Activated CD4-positive, alpha-beta T cell treated with anti-CD3 and anti-CD28 coated beads for 36 hours (primary cell): ENCODE results near the gene CCDC170. TPM values are rescaled to one million over a fixed set of nuclear protein-coding genes. Genes with fewer than 3 reads are reported as not detected.

Experiments
- ATAC-seq: fragments of 200-7000 bp; cut with Tn5 transposase; one replicate; pipeline ENCODE4 v1.10.0; 2021; ENCODE audit warnings: mild to moderate bottlenecking, moderate library complexity
- CTCF ChIA-PET: fragments of 350-600 bp; sonication (Branson Sonifier 250); formaldehyde crosslinking; loops from one replicate; lab custom pipeline; 2021; ENCODE audit warnings: antibody characterized with exemption; lab: Charles Lee
- POLR2A ChIA-PET: fragments of 350-600 bp; sonication (Branson Sonifier 250); formaldehyde crosslinking; loops from one replicate; lab custom pipeline; 2021; ENCODE audit warnings: antibody characterized with exemption, inconsistent platforms; lab: Charles Lee
- DNase-seq: peaks from one replicate; pipeline ENCODE4 v3.0.0-alpha.2; 2020
- H3K27ac Mint-ChIP-seq: one replicate; pipeline ENCODE4 v1.8.0; 2021; ENCODE audit warnings: mixed read lengths
- H3K27me3 Mint-ChIP-seq: one replicate; pipeline ENCODE4 v1.8.0; 2021; ENCODE audit warnings: mixed read lengths
- H3K36me3 Mint-ChIP-seq: one replicate; pipeline ENCODE4 v1.8.0; 2021; ENCODE audit warnings: low read depth, mixed read lengths
- H3K4me1 Mint-ChIP-seq: one replicate; pipeline ENCODE4 v1.8.0; 2021; ENCODE audit warnings: mixed read lengths
- H3K4me3 Mint-ChIP-seq: one replicate; pipeline ENCODE4 v1.8.0; 2021; ENCODE audit warnings: mild to moderate bottlenecking, moderate library complexity, mixed read lengths
- H3K9me3 Mint-ChIP-seq: one replicate; pipeline ENCODE4 v1.8.0; 2021; ENCODE audit warnings: low read depth, mixed read lengths
- intact Hi-C, 2 experiments: fragments of 100-400 bp; cut with DNase I in 1 of 2; cut with micrococcal nuclease in 1 of 2; formaldehyde crosslinking; loops; one replicate each; pipeline versions ENCODE4 v1.14.2 to v1.15.1; 2022 to 2024; cut with DNase I, micrococcal nuclease
- total RNA-seq, 2 experiments: library from RNA; stranded (reverse); gene quantifications; one replicate each; pipeline ENCODE4 v1.2.3, GENCODE V29; 2021

Gene CCDC170
- total RNA-seq, 2 experiments from 2014 or later = not detected

DNA sequence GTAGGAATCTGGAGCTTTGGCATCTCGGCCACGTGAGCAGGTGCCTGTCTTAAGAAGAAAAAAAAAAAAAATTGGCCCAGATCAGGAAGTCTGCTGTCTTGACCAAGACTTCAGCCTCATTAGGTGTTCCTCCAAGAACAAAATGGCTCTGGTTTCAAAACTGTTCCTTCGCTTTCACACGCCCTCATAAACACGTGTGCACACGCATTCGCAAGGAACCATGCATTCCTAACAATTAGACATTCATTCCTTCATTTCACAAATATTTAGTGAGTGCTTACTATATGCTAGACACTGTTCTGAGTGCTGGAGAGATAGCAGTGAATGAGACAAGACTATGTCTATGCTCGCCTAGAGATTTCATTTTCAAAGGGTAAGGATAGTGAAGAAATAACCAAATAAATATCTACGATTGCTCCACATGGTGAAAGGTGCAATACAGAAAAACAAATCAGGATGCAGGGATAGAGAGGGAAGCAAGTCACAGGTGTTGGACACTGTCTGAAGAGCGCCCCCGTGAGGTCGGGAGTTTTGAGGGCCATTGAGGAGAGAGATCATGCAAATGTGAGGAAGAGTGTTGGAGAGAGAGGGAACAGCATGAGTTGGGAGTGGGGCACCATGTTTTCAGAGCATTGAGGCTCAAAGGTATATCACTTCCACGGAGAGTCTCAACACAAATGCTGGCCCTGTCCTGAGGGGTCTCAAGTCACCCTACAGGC, 53.3 kb downstream of the CCDC170 start:
- POLR2A ChIA-PET = no interaction called here
- DNase-seq (no peak), ATAC-seq (no peak)
- Mint-ChIP-seq H3K36me3 (no peaks in the 10 kb centered on the region), H3K27me3 (peaks cover 4% of the 10 kb centered on the region), H3K27ac (no peak overlapping the region), H3K4me1 (no peaks in the 10 kb centered on the region), H3K9me3 (peaks cover 7% of the 10 kb centered on the region), H3K4me3 (no peak overlapping the region)
- intact Hi-C loops = no loop called here
- CTCF ChIA-PET = no interaction called here

DNA sequence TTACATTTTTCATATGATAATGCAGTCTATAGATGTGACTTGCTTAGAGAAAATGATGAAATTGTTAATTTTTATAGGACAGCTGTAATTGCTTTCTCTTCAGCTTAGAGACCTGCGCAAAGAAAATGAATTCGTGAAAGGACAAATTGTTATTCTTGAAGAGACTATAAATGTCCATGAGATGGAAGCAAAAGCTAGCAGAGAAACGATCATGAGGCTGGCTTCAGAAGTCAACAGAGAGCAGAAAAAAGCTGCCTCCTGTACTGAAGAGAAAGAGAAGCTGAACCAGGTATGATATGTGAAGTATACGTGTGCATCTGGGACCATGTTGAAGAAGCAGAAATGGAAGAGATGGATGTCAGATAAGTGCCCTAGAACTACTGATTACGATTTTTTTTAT, 54.4 kb downstream of the CCDC170 start:
- peaks cover 7% of the 10 kb centered on the region for H3K9me3 Mint-ChIP-seq
- intact Hi-C loops = no loop called here
- CTCF ChIA-PET = no interaction called here

DNA sequence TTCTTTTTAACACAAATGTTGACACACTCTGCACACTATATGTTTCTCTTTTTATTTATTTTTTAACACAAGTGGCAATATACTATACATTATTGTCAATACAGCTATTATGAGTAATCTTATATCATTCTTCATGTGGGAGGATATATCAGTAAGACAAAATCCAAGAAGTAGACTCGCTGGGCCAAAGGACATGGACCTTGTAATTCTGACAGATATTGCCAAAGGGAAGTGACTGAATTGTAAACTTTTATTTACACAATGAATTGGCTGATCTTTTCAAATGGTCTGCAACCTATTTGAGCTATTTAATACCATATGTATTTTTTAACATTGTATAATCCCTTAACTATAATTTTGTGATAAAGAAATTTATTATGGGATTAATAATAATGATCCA, 56.0 kb downstream of the CCDC170 start:
- intact Hi-C loops = no loop called here
- no peak for DNase-seq
- H3K4me1 Mint-ChIP-seq = no peaks in the 10 kb centered on the region
- H3K27ac Mint-ChIP-seq = no peak overlapping the region
- H3K36me3 Mint-ChIP-seq = no peaks in the 10 kb centered on the region
- H3K9me3 Mint-ChIP-seq = peaks cover 7% of the 10 kb centered on the region
- H3K4me3 Mint-ChIP-seq = no peak overlapping the region
- ChIA-PET CTCF (no interaction called here), POLR2A (no interaction called here)
- ATAC-seq = no peak
- H3K27me3 Mint-ChIP-seq = peaks cover 4% of the 10 kb centered on the region

More for the DNA sequence above, 54.4 kb downstream of the CCDC170 start:
- POLR2A ChIA-PET = no interaction called here
- Mint-ChIP-seq H3K4me1 (no peaks in the 10 kb centered on the region), H3K36me3 (no peaks in the 10 kb centered on the region), H3K27me3 (peaks cover 4% of the 10 kb centered on the region), H3K4me3 (no peak overlapping the region), H3K27ac (no peak overlapping the region)
- no peak for DNase-seq
- no peak for ATAC-seq

DNA sequence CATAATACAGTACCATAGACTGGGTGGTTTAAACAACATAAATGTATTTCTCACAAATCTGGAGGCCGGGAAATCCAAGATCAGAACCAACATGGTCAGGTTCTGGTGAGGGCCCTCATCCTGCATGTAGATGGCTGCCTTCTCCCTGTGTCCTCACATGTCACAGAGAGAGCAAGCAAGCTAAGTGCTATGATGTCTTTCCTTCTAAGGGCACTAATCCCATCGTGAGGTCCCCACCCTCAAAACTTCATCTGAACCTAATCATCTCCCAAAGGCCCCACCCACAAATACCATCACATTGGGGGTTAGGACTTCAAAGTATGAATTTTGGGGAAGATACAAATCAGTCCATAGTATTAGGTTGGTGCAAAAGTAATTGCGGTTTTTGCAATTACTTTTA, 56.8 kb downstream of the CCDC170 start:
- no peaks in the 10 kb centered on the region for H3K36me3 Mint-ChIP-seq
- ChIA-PET CTCF (no interaction called here), POLR2A (no interaction called here)
- peaks cover 4% of the 10 kb centered on the region for H3K27me3 Mint-ChIP-seq
- ATAC-seq (no peak), DNase-seq (no peak)
- intact Hi-C loops = no loop called here
- no peaks in the 10 kb centered on the region for H3K4me1 Mint-ChIP-seq
- H3K4me3 Mint-ChIP-seq = no peak overlapping the region
- H3K27ac Mint-ChIP-seq = no peak overlapping the region
- H3K9me3 Mint-ChIP-seq = peaks cover 7% of the 10 kb centered on the region

DNA sequence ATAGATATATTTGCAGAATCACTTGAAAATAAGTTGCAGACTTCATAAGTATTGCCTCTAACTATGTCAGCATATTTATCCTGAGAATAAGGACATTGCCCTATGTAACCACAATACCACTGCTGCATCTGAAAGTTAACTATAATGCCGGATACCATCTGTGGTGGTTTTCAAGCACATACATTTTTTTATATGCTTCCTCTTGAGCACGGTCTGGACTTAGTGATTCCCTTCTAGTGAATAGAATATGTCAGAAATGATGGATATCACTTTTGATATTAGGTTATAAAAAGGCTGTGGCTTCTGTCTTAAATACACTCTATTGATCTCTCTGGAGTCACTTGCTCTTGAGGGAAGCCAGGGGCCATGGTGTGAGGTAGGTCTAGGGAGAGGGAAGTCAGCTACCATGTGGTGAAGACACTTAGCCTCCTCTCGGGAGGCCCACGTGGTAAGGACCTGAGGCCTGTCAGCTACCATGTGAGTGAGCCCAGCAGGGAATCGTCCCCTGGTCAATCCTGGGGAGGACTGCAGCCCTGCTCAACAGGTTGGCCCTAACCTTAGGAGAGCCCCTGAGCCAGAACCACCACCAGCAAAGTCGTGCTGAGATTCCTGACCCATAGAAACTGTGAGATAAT, 57.5 kb downstream of the CCDC170 start:
- no peak overlapping the region for H3K27ac Mint-ChIP-seq
- H3K4me1 Mint-ChIP-seq = no peaks in the 10 kb centered on the region
- DNase-seq = no peak
- no peak overlapping the region for H3K4me3 Mint-ChIP-seq
- ChIA-PET POLR2A (no interaction called here), CTCF (no interaction called here)
- H3K27me3 Mint-ChIP-seq = peaks cover 4% of the 10 kb centered on the region
- H3K36me3 Mint-ChIP-seq = no peaks in the 10 kb centered on the region
- peaks cover 7% of the 10 kb centered on the region for H3K9me3 Mint-ChIP-seq
- no peak for ATAC-seq
- intact Hi-C loops = no loop called here

DNA sequence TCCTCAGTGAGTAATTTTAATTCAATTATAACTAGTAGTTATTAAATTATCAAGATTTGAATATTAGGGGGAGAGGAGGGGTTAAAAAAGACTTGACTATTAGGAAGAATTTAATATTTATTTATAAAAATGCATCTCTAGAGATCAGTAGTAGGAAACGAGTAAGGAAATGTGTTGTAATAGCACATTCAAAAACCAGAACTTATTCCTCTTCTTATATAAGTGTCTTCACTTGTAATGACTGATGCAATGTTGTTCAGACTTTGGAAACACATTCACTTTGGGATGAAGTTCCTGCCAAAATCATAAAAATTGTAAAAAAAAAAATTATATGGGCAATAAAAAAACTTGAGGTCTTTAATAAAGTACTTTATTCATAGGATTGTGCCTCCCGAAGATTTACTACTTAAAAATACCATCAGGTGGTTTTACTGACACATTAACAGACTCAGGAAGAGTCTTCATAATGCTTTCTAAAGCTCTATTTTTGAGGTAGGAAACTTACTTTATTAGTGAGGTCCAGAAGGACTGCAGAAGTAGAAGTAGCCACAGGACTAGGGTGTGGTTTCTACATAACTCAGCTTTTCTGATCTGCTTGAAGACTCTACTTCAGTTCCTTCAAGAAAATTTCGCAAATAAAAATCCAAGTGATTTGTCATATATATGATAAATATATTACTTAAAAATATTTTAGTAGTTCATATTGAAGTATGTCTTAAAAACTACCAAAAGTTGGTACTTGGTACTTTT, 59.8 kb downstream of the CCDC170 start:
- no peaks in the 10 kb centered on the region for H3K27me3 Mint-ChIP-seq
- CTCF ChIA-PET = no interaction called here
- no peaks in the 10 kb centered on the region for H3K4me1 Mint-ChIP-seq
- ATAC-seq = no peak
- no peak overlapping the region for H3K4me3 Mint-ChIP-seq
- H3K36me3 Mint-ChIP-seq = no peaks in the 10 kb centered on the region
- no peak for DNase-seq
- peaks cover 10% of the 10 kb centered on the region for H3K9me3 Mint-ChIP-seq
- POLR2A ChIA-PET = no interaction called here
- intact Hi-C loops = no loop called here
- H3K27ac Mint-ChIP-seq = no peak overlapping the region

DNA sequence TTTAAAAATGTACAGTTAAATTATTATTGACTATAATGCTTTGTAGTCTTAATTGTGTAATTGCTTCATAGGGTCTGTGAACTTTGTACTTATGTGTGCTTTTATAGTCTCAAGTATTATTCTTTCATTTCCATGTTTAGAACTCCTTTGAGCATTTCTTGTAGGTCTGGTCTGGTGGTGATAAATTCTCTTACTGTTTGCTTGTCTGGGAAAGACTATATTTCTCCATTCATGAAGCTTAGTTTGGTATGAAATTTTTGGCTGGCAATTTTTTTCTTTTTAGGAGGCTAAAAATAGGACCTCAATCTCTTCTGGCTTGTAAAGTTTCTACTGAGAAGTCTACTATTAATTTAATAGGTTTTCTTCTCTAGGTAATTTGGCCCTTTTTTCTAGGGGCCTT, 67.4 kb downstream of the CCDC170 start:
- no peaks in the 10 kb centered on the region for H3K4me1 Mint-ChIP-seq
- peaks cover 3% of the 10 kb centered on the region for H3K36me3 Mint-ChIP-seq
- no peak for DNase-seq
- H3K9me3 Mint-ChIP-seq = peaks cover 28% of the 10 kb centered on the region
- CTCF ChIA-PET = no interaction called here
- ATAC-seq = no peak
- H3K27ac Mint-ChIP-seq = no peak overlapping the region
- intact Hi-C loops = no loop called here
- H3K27me3 Mint-ChIP-seq = peaks cover 7% of the 10 kb centered on the region
- H3K4me3 Mint-ChIP-seq = no peak overlapping the region
- POLR2A ChIA-PET = no interaction called here

DNA sequence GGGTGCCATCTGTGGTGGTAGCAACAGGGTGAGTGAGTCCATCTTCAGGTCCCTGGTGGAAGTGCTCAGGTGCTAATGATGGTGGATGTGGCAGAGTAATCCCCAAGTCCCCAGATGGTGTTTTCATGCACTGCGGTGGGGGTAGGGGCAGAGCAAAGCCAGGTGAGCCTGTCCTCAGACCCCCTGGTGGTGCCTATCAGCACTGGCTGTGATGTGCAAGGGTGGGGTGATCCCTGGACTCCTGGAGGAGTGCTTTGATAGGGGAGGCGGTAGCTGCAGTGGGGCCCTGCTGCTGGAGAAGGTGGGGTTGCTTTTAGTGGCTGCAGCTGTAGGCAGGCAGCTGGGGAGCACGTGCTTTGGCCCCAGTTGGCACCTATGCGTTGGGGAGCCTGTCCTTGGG, 70.8 kb downstream of the CCDC170 start:
- intact Hi-C loops = loop anchor here in 1 of 2 experiments (5.0 kb wide), 1 partner anchor 63 kb away; no protein-coding TSS in a partner anchor
- peaks cover 3% of the 10 kb centered on the region for H3K36me3 Mint-ChIP-seq
- peaks cover 25% of the 10 kb centered on the region for H3K9me3 Mint-ChIP-seq
- DNase-seq (no peak), ATAC-seq (no peak)
- peaks cover 11% of the 10 kb centered on the region for H3K27me3 Mint-ChIP-seq
- ChIA-PET CTCF (no interaction called here), POLR2A (no interaction called here)
- H3K4me3 Mint-ChIP-seq = no peak overlapping the region
- H3K27ac Mint-ChIP-seq = no peak overlapping the region
- H3K4me1 Mint-ChIP-seq = peaks cover 4% of the 10 kb centered on the region

DNA sequence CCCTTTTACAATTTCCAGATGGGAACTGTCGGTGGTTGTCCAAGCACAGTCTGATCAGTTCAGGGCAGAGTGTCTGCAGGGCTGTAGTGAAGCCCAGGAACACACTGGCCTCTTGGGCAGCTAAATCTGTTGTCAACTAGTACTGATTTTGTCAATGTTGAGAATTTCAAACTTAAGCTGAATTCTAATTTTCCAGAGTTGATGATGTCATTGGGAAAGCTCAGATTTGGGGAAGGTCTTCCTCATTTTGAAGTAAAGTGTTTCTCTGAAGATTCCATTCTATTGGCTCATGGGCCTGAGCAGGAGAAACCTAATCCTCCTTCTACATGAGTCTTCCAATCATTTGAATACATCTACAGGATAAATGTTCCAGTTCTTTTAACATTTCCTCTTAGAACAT, 72.1 kb downstream of the CCDC170 start:
- Mint-ChIP-seq H3K27ac (no peak overlapping the region), H3K4me3 (no peak overlapping the region), H3K9me3 (peaks cover 22% of the 10 kb centered on the region), H3K36me3 (peaks cover 3% of the 10 kb centered on the region), H3K27me3 (peaks cover 11% of the 10 kb centered on the region), H3K4me1 (peaks cover 4% of the 10 kb centered on the region)
- DNase-seq (no peak), ATAC-seq (no peak)
- ChIA-PET POLR2A (no interaction called here), CTCF (interaction anchor here (1.0 kb wide), 1 partner anchor 125 kb away, joined by 4 read pairs; no protein-coding TSS in a partner anchor)
- intact Hi-C loops = loop anchor here (2.0 to 5.0 kb wide), 2 partner anchors 61 to 69 kb away; no protein-coding TSS in a partner anchor

DNA sequence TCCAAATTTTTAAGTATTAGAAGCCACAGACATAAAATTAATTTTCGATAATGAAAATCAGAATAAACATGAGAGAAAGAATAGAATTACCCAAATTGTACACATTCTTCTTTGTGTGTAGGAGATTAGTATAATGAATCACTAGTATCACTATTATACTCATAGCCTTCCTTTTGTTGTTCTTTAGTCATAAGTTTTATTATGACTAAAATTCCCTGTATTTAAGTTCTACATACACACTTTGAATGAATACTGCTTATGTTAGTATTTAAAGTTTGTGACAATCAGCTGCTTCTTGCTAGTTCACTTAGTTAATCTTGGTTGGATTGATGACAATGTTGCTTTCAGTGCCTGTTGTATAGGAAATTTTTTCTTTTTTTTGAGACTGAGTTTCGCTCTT, 72.7 kb downstream of the CCDC170 start:
- Mint-ChIP-seq H3K27me3 (peaks cover 11% of the 10 kb centered on the region), H3K27ac (no peak overlapping the region), H3K4me1 (peaks cover 4% of the 10 kb centered on the region), H3K4me3 (no peak overlapping the region), H3K9me3 (peaks cover 18% of the 10 kb centered on the region), H3K36me3 (peaks cover 3% of the 10 kb centered on the region)
- POLR2A ChIA-PET = interaction anchor here (0.6 kb wide), 1 partner anchor 101 kb away, joined by 3 read pairs; no protein-coding TSS in a partner anchor
- no peak for DNase-seq
- ATAC-seq = peak; percentile 96
- intact Hi-C loops = loop anchor here (2.0 to 5.0 kb wide), 2 partner anchors 61 to 68 kb away; no protein-coding TSS in a partner anchor
- CTCF ChIA-PET = interaction anchor here (0.6 to 1.1 kb wide), 4 partner anchors 12 to 124 kb away, joined by 3 read pairs; no protein-coding TSS in a partner anchor

DNA sequence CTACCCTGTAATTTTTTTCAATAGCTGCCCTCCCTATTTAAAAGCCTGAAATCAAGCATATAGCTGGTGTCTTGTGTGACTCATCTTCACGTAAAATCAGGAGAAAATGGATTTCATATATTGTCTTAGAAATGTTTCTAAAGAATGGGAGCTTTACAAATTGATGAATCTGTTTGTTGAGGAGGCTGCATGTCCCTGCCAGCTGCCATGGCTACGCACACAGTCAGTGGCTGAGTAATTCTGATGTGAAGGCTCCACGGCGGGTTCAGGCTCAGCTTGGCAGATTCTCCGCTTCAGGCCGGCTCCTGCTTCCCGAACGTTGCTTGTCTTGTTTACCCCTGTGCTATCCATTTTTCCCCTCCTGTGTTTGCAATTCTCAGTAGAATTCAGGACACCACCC, 82.8 kb downstream of the CCDC170 start:
- POLR2A ChIA-PET = no interaction called here

More for the DNA sequence above, 82.8 kb downstream of the CCDC170 start:
- ATAC-seq (no peak), DNase-seq (no peak)
- intact Hi-C loops = no loop called here
- peaks cover 8% of the 10 kb centered on the region for H3K27me3 Mint-ChIP-seq
- CTCF ChIA-PET = no interaction called here
- no peaks in the 10 kb centered on the region for H3K4me1 Mint-ChIP-seq
- H3K36me3 Mint-ChIP-seq = no peaks in the 10 kb centered on the region
- H3K9me3 Mint-ChIP-seq = no peaks in the 10 kb centered on the region
- no peak overlapping the region for H3K27ac Mint-ChIP-seq
- no peak overlapping the region for H3K4me3 Mint-ChIP-seq
